Measurements from ENCODE around the gene WDR5. TPM values are rescaled to one million over a fixed set of nuclear protein-coding genes. Genes with fewer than 3 reads are reported as not detected.

Gene WDR5
- total and polyA plus RNA-seq, 2 experiments from 2014 or later: 37.0 to 56.6 TPM

DNA sequence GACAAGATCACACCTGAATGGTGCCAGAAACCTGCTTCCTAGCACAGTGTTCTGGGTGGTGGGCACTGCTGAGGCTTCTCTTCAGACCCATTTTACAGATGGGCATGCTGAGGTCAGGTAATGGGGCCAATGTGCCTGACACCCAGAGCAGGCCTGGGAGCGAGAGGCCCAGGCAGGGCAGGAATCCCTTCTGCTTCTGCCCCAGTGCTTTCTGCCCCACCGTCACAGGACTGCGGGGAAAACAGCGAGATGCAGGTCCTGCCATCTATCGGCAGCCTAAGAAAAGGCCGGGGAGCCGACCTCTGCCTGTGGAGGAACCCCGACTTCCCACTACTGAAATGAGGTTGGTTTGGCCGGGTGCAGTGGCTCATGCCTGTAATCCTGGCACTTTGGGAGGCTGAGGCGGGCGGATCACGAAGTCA is 51.2 kb downstream of the WDR5 start:
- peaks cover 11% of the 10 kb centered on the region for H3K9me3 Mint-ChIP-seq
- H3K4me1 Mint-ChIP-seq: peaks cover 7% of the 10 kb centered on the region
- no peak overlapping the region for H3K27ac Mint-ChIP-seq
- H4K20me1 ChIP-seq (replicated peaks; ENCODE audit: insufficient read depth): no peaks in the 10 kb centered on the region
- TF ChIP-seq JUNB (IDR thresholded peaks at IDR 0.05; ENCODE audit: unreplicated experiment): no peak
- TF ChIP-seq POLR2AphosphoS5 (IDR thresholded peaks at IDR 0.05; ENCODE audit: low read depth): no peak
- TF ChIP-seq, protein P1, sequence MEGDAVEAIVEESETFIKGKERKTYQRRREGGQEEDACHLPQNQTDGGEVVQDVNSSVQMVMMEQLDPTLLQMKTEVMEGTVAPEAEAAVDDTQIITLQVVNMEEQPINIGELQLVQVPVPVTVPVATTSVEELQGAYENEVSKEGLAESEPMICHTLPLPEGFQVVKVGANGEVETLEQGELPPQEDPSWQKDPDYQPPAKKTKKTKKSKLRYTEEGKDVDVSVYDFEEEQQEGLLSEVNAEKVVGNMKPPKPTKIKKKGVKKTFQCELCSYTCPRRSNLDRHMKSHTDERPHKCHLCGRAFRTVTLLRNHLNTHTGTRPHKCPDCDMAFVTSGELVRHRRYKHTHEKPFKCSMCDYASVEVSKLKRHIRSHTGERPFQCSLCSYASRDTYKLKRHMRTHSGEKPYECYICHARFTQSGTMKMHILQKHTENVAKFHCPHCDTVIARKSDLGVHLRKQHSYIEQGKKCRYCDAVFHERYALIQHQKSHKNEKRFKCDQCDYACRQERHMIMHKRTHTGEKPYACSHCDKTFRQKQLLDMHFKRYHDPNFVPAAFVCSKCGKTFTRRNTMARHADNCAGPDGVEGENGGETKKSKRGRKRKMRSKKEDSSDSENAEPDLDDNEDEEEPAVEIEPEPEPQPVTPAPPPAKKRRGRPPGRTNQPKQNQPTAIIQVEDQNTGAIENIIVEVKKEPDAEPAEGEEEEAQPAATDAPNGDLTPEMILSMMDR (conservative IDR thresholded peaks at IDR 0.05; ENCODE audit: low read depth in 2 of 2): peak in 1 of 2 experiments; percentile 34; a peak in 3 of 4 replicates
- peaks cover 6% of the 10 kb centered on the region for H3K36me3 Mint-ChIP-seq (ENCODE audit: low read depth)
- H3K79me2 ChIP-seq (replicated peaks; ENCODE audit: insufficient read depth): no peaks in the 10 kb centered on the region
- no peaks in the 10 kb centered on the region for H3K9me2 ChIP-seq (ENCODE audit: insufficient read depth)
- no peaks in the 10 kb centered on the region for H3K27me3 ChIP-seq (ENCODE audit: insufficient read depth)
- H3K4me3 Mint-ChIP-seq: no peak overlapping the region
- H3K4me2 ChIP-seq: no peak overlapping the region
- DNase-seq (ENCODE audit: low spot score): peak; percentile 37
- no peak overlapping the region for H3K4me3 ChIP-seq
- no peaks in the 10 kb centered on the region for H3K4me1 ChIP-seq (ENCODE audit: insufficient read depth)
- no peaks in the 10 kb centered on the region for H3K36me3 ChIP-seq (ENCODE audit: insufficient read depth)
- no peak overlapping the region for H2AFZ ChIP-seq
- H3F3A ChIP-seq (replicated peaks; ENCODE audit: low read depth): no peaks in the 10 kb centered on the region
- H3K27me3 Mint-ChIP-seq (ENCODE audit: insufficient read depth, low read depth, poor library complexity): peaks cover 10% of the 10 kb centered on the region
- H3K27ac ChIP-seq (ENCODE audit: low read depth): no peak overlapping the region
- ATAC-seq: peak; percentile 22; the same call in 2 of the 3 replicates

DNA sequence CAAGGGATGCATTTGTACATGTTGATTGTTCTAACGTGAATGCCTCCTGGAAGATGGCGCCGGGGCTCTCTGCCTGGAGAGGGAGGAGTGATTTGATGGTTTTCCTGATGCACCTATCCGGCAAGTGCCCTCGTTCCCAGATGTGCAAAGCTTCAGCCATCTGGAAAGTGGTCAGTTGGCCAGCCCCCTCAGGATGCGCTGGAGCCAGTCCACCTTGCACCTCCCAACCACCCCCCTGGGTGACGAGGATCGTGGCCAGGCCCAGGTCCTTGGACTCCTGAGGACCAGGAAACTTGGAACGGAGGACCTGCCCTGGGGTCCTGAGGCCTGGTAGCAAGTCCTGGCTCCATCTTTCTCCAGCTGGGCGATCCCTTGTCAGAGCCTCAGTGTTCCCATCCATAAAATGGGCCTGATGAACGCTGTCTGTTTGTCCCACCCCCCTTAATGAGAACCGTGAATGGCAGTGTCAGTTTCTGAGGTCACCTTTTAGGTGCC is 52.1 kb downstream of the WDR5 start:
- no peak for ATAC-seq
- peaks cover 2% of the 10 kb centered on the region; the same call in 1 of the 3 replicates for H3K9me3 Mint-ChIP-seq
- DNase-seq (ENCODE audit: low spot score): no peak
- H4K20me1 ChIP-seq (replicated peaks; ENCODE audit: insufficient read depth): no peaks in the 10 kb centered on the region
- no peaks in the 10 kb centered on the region for H3K4me1 ChIP-seq (ENCODE audit: insufficient read depth)
- H3K4me2 ChIP-seq: no peak overlapping the region
- no peaks in the 10 kb centered on the region for H3K36me3 ChIP-seq (ENCODE audit: insufficient read depth)
- H3K4me1 Mint-ChIP-seq: peaks cover 7% of the 10 kb centered on the region
- no peaks in the 10 kb centered on the region for H3K79me2 ChIP-seq (replicated peaks; ENCODE audit: insufficient read depth)
- peaks cover 6% of the 10 kb centered on the region for H3K27me3 Mint-ChIP-seq (ENCODE audit: insufficient read depth, low read depth, poor library complexity)
- no peaks in the 10 kb centered on the region; the same call in 2 of the 3 replicates for H3K36me3 Mint-ChIP-seq (ENCODE audit: low read depth)
- no peak overlapping the region for H3K4me3 Mint-ChIP-seq
- no peak overlapping the region for H2AFZ ChIP-seq
- no peaks in the 10 kb centered on the region for H3K9me2 ChIP-seq (ENCODE audit: insufficient read depth)
- H3F3A ChIP-seq (replicated peaks; ENCODE audit: low read depth): no peaks in the 10 kb centered on the region
- H3K4me3 ChIP-seq: no peak overlapping the region
- no peak overlapping the region for H3K27ac Mint-ChIP-seq
- H3K27me3 ChIP-seq (ENCODE audit: insufficient read depth): no peaks in the 10 kb centered on the region
- H3K27ac ChIP-seq (ENCODE audit: low read depth): no peak overlapping the region
- TF ChIP-seq ZNF331 (CRISPR knock-in tag; IDR thresholded peaks at IDR 0.05; ENCODE audit: low read depth): no peak
- TF ChIP-seq STAT1 (IDR thresholded peaks at IDR 0.05; ENCODE audit: unreplicated experiment): no peak
- no peak for TF ChIP-seq JUNB (IDR thresholded peaks at IDR 0.05; ENCODE audit: unreplicated experiment)
- no peak for TF ChIP-seq CREB1 (CRISPR knock-in tag; IDR thresholded peaks at IDR 0.05; ENCODE audit: low read depth)
- no peak for TF ChIP-seq ZNF114 (CRISPR knock-in tag; IDR thresholded peaks at IDR 0.05)
- no peak for TF ChIP-seq POLR2AphosphoS5 (IDR thresholded peaks at IDR 0.05; ENCODE audit: low read depth)
- TF ChIP-seq EZH2phosphoT487 (IDR thresholded peaks at IDR 0.05; ENCODE audit: unreplicated experiment): no peak
- TF ChIP-seq, protein P1 (conservative IDR thresholded peaks at IDR 0.05; ENCODE audit: low read depth in 2 of 2): no peak
- no peak for TF ChIP-seq EZH2 (IDR thresholded peaks at IDR 0.05; ENCODE audit: low read depth, unreplicated experiment)
- no peak for TF ChIP-seq NANOG (IDR thresholded peaks at IDR 0.05; ENCODE audit: borderline replicate concordance)
- TF ChIP-seq, protein P2, sequence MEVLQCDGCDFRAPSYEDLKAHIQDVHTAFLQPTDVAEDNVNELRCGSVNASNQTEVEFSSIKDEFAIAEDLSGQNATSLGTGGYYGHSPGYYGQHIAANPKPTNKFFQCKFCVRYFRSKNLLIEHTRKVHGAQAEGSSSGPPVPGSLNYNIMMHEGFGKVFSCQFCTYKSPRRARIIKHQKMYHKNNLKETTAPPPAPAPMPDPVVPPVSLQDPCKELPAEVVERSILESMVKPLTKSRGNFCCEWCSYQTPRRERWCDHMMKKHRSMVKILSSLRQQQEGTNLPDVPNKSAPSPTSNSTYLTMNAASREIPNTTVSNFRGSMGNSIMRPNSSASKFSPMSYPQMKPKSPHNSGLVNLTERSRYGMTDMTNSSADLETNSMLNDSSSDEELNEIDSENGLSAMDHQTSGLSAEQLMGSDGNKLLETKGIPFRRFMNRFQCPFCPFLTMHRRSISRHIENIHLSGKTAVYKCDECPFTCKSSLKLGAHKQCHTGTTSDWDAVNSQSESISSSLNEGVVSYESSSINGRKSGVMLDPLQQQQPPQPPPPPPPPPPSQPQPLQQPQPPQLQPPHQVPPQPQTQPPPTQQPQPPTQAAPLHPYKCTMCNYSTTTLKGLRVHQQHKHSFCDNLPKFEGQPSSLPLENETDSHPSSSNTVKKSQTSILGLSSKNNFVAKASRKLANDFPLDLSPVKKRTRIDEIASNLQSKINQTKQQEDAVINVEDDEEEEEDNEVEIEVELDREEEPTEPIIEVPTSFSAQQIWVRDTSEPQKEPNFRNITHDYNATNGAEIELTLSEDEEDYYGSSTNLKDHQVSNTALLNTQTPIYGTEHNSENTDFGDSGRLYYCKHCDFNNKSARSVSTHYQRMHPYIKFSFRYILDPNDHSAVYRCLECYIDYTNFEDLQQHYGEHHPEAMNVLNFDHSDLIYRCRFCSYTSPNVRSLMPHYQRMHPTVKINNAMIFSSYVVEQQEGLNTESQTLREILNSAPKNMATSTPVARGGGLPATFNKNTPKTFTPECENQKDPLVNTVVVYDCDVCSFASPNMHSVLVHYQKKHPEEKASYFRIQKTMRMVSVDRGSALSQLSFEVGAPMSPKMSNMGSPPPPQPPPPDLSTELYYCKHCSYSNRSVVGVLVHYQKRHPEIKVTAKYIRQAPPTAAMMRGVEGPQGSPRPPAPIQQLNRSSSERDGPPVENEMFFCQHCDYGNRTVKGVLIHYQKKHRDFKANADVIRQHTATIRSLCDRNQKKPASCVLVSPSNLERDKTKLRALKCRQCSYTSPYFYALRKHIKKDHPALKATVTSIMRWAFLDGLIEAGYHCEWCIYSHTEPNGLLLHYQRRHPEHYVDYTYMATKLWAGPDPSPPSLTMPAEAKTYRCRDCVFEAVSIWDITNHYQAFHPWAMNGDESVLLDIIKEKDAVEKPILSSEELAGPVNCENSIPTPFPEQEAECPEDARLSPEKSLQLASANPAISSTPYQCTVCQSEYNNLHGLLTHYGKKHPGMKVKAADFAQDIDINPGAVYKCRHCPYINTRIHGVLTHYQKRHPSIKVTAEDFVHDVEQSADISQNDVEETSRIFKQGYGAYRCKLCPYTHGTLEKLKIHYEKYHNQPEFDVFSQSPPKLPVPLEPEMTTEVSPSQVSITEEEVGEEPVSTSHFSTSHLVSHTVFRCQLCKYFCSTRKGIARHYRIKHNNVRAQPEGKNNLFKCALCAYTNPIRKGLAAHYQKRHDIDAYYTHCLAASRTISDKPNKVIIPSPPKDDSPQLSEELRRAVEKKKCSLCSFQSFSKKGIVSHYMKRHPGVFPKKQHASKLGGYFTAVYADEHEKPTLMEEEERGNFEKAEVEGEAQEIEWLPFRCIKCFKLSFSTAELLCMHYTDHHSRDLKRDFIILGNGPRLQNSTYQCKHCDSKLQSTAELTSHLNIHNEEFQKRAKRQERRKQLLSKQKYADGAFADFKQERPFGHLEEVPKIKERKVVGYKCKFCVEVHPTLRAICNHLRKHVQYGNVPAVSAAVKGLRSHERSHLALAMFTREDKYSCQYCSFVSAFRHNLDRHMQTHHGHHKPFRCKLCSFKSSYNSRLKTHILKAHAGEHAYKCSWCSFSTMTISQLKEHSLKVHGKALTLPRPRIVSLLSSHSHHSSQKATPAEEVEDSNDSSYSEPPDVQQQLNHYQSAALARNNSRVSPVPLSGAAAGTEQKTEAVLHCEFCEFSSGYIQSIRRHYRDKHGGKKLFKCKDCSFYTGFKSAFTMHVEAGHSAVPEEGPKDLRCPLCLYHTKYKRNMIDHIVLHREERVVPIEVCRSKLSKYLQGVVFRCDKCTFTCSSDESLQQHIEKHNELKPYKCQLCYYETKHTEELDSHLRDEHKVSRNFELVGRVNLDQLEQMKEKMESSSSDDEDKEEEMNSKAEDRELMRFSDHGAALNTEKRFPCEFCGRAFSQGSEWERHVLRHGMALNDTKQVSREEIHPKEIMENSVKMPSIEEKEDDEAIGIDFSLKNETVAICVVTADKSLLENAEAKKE (CRISPR knock-in tag; IDR thresholded peaks at IDR 0.05): no peak
